GM18498 (cell line): Measurements from ENCODE around the gene EVC2.

Source experiments
- ATAC-seq: cut with Tn5 transposase; IDR thresholded peaks from one replicate; pipeline ENCODE4 v1.9.1; 2021; ENCODE audit warnings: mild to moderate bottlenecking, moderate library complexity; ENCODE audit not compliant: unreplicated experiment

Gene EVC2

DNA sequence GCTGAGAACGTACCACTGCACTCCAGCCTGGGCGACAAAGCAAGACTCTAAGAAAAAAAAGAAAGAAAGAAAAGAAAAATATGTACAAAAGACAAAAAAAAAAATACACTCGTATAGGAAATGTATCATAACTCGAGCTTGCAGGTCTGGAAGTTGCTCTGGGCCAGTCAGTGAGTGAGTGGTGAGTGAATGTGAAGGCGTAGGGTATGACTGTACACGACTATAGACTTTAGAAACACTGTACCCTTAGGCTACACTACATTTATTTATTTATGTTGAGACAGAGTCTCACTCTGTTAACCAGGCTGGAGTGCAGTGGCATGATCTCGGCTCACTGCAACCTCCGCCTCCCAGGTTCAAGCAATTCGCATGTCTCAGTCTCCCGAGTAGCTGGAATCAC is 29.4 kb downstream of the EVC2 start:
- no peak for ATAC-seq

GRCh38 chr4:5676763-5677162 is 31.6 kb downstream of the EVC2 start:
- ATAC-seq = no peak

- no peak for ATAC-seq
Observed at GRCh38 chr4:5666741-5667140, 41.6 kb downstream of the EVC2 start.

DNA sequence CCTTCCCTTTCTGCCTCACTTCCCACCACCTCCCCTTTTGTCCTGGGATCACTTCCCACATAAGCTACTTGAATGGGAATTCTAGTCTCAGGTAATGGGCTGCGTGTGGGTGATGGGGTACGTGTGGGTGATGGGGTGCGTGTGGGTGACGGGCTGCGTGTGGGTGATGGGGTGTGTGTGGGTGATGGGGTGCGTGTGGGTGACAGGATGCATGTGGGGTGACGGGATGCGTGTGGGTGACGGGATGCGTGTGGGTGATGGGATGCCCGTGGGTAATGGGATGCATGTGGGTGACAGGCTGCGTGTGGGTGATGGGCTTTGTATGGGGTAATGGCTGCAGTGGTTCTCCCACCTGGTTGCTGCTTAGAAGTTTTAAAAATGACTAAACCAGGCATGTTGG is 43.6 kb downstream of the EVC2 start:
- no peak for ATAC-seq

- no peak for ATAC-seq
Observed at GRCh38 chr4:5662555-5662954, 45.8 kb downstream of the EVC2 start.

DNA sequence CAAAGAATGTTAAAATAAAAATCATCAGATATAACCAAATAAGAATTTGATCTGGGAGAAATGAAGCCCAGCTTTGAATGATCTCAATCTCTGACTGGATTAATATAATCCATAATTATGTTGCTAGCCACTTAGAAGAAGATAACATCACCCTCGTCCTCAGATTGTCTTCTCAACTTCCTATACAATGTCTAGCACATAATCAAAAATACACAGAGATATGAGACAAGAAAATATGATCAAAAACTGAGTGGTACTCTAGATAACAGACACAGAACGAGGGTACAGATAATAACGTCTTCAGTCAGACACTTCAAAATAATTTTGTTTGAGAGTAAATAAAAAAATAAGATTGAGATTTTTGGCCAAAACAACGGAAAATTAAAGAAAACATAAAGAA is 47.1 kb downstream of the EVC2 start:
- no peak for ATAC-seq

DNA sequence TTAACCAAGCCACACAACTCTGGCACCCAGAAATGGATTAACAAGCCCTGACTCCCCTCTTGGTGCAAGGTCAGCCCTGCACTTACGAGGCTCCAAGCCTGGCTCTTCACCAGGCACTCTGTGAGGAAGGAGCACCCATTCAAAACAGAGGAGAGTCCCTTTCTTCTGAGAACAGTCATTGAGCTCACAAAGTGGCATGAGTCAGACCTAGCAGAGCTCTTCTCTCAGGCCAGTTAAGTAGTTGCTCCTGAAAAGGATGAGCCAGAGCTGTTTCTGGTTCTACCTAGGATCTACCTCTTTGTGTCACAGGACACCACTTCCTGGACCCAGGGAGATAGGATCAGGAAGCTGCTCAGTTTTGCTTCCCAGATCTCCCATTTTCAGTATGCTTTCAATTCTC is 48.2 kb downstream of the EVC2 start:
- no peak for ATAC-seq

DNA sequence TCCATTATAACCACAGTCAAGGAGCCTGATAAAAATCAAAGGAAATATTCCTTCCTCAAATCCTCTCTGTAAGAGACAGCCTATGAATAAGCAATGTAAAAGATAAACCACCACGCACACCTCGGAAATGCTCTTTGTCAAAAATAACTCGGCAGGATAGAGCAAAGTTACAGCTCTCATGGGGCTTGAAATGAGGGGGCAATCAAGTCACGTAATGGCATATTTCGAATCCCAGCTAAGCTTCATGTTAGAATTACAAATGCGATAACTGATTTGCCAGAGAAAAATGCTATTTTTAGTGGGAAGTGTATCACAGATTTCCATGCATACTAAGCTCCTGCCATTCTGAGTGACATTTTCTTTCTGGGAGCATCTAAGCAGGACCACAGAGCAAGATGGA is 49.4 kb downstream of the EVC2 start:
- no peak for ATAC-seq

DNA sequence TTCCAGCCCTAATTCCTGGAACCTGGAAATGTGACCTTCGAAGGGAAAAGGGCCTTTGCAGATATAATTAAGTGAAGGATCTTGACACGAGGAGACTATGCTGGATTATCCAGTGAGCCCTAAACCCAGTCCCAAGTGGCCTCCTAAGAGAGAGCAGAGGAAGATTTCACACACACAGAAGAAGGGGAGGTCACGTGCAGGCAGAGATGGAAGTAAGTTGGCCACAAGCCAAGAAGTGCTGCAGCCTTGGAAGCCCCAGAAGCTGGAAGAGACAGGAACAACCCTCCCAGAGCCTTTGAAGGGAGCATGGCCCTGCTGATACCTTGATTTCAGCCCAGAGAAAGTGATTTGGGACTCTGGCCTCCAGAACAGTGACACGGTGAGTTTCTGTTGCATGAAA is 51.9 kb downstream of the EVC2 start:
- ATAC-seq = no peak

- ATAC-seq = no peak
Observed at GRCh38 chr4:5654791-5655190, 53.6 kb downstream of the EVC2 start.

- ATAC-seq = no peak
Observed at GRCh38 chr4:5651089-5651488, 57.3 kb downstream of the EVC2 start.

DNA sequence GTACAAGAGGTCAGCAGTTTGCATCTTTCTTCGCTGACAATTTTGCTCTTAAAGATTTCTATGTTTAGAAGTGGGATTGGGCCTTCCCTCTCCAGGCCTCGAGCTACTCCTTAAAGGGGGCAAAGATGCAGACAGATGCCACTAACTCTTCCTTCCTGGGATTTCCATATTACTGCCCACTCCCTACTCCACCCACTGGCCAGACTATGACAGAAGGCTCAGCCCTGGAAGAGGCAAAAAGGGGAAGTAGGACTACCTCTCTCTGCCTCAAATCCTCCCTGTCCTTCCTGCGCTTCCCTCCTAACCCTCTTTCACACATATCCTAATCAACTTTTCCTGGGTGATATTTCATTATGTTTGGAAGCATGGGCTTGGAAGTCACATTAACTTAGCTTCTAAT is 58.3 kb downstream of the EVC2 start:
- ATAC-seq = no peak

DNA sequence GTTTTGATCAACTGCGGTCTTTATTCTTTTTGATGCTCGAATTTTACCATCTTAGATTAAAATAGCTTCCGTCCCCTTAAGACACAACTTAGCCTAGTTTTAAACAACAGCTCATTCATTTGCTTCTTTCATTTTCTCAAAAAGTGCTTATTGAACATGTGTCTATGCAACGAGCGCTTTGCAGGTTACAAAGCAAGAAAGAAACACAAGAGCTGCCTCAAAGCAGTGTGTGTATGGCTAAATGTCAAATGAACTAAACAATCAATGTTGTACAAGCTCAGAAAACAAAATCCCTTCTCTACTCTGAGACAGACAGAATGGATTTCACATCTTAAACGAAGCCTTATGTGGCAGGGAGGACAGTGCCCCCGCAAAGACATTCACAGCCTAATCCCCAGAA is 61.0 kb downstream of the EVC2 start:
- no peak for ATAC-seq

GRCh38 chr4:5640096-5640495 is 68.3 kb downstream of the EVC2 start:
- ATAC-seq = no peak

- ATAC-seq = no peak
Observed at GRCh38 chr4:5639556-5639955, 68.8 kb downstream of the EVC2 start.

GRCh38 chr4:5638976-5639375 is 69.4 kb downstream of the EVC2 start:
- no peak for ATAC-seq

DNA sequence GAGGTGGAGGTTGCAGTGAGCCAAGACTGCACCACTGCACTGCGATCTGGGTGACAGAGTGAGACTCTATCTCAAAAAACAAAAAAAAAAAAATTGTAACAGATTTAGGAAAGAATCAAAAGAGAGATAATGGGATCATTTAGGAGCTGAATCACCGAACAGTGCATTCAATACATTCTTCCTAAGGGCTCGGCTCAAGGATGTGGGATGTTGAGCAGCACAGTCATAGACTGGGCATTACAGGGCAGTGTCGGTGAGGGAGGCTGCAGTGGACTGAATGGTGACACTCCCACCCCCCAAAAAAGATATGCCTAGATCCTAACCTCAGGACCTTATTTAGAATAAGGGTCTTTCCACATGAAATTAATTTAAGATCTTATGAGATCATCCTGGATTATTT is 70.0 kb downstream of the EVC2 start:
- no peak for ATAC-seq

DNA sequence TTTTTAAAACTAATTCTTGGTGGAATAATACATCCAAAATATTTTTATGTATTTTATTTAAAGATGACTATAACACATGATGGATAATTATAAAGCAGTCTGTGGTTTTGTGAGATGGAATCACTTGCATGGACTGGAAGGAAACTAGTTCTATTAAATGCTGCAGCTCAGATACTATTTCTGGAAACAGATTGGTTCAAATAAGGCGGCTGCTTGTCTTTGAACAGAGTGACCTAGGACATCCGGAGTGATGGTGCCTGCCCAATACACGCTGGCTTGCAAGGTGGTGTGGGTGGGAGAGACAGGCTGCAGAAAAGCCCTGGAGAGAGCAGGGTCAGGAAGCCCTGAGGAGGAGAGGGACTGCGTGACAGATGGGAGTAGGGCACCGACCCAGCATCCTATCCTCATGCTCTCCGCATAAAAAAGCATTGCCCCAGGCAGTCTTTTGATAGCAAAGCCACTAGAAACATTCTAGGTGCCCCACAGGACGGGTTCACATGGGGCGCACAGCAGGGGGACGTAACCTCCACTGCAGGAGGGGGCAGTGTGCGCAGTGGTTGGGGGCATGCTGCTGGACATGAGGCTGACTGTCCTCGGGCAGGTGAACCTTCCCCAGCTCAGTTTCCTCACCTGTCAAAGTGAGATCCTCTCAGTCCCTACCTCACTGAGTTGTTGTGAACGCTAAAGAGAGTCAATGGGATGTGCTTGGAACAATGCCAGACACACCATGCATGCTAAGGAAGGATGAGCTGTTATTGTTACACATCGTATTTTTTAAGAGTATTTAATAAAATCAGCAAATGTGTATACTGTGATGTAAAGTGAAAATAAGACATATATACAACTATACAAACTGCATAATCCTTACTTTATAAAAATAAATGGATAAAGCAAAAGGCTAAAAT is 71.3 kb downstream of the EVC2 start:
- no peak for ATAC-seq

DNA sequence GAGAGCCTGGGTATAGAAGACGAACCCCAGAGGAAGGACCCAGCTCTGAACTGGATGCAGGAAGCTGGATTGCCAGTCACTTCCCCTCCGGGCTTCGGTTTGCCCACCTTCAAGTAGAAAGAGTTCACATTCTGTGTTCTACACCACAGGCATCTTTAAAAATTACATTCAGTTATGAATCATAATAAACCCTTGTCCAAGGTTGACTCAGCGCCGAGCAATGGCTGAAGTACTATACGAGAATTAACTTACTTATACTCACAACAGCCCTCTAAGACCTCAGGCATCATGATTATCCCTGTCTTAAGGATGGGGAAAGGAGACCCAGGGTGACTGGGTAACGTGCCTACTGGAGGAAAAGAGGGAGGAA is 72.5 kb downstream of the EVC2 start:
- no peak for ATAC-seq

DNA sequence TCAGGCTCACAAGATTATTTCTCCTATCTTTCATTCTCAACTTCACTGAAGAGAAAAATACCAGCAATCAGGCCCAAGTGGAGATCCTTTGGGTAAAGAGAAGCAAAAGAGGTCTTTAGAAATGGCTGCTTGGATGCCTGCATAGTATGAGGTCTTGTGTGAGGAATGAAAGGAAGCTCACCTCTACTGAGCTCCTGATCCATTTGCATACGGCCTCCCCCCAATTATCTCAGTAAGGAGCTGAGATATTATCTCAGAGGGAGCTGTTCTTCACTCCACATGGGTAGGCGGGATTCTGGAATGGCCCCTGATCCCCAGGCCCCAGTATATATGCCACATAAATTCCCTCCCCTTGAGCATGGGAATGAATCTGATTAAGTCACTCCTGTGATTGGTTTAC is 75.8 kb downstream of the EVC2 start:
- ATAC-seq = no peak

DNA sequence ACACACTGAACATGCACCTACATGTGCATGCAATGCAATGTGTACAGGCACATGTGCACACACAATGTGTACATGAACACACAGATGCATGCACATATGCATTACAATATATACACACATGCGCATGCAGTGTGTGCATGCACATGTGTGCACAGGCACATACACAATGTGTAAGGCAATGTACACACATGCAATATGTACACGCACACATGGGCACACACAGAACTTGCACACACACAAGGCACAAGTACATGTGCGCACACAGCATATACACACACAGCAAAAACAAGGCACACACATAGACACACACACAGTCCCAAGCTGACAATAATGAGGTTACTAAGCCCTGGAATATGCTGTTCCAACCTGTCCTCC is 76.3 kb downstream of the EVC2 start:
- ATAC-seq = no peak

DNA sequence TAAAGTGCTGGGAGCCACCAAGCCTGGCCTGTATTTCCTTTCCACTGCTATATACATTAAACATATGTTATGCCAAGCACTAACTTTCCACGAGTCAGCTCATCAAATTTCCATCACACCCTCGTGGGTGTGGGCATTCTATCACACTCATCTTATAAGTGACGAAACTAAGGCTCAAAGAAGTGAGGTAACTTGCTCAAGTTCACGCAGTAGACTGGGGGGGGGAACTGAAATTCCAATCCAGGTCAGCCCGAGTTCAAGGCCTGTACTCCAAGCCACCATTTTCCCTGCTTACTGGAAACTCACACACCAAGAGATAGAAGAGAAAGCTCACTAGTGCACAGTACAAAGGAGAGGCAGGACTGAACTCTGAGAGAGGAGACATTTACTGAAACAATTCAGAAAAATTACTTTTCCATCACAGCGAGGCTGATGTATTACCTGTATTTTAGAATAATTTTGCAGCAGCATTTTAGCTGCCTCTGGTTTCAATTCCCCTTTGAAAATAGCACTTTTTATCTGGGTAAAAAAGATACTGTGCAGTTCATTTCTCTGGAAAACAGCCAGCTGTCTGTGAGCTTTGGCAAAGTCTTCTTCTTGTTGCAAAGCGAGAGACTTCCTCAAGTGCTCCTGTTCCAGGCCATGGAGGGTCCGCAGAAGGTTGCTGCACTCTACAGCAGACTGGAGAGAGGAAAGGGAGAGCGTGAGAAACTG is 76.8 kb downstream of the EVC2 start:
- ATAC-seq = no peak

DNA sequence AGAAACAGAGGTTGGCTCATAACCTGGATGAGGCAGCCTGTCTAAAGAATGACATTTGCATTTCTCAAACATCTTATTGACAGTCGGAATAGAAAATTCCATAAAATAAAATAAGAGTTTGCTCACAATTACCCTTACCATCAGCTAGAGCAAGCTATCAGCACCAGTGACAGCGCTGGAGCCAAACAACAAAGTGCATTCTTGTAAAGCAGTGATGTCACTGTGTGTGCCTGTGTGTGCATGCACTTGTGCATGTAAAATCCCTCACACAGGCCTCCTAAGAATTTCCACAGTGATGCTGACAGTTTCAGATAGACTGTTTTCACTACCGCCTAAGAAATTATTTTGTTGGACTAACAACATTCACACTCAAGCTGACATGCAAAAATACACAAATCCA is 77.6 kb downstream of the EVC2 start:
- ATAC-seq = no peak
